IMR-90 (cell line): ENCODE results near the gene GNAI3.

Experiments
- BHLHE40 ChIP-seq: fragments of 150-350 bp; IDR thresholded peaks from 2 replicates; pipeline ENCODE4 v1.6.1; 2016; ENCODE audit warnings: mild to moderate bottlenecking, low read depth, low read length
- MAFK ChIP-seq: IDR thresholded peaks from 2 replicates; pipeline ENCODE4 v1.6.1; 2012; ENCODE audit warnings: low read depth, low read length, improper control_type of control experiment
- MAZ ChIP-seq: IDR thresholded peaks from 2 replicates; pipeline ENCODE4 v1.6.1; 2012; ENCODE audit warnings: low read depth, mild to moderate bottlenecking, low read length, improper control_type of control experiment, moderate library complexity, borderline replicate concordance
- NFE2L2 ChIP-seq: fragments of 150-350 bp; IDR thresholded peaks from 2 replicates; pipeline ENCODE4 v1.6.1; 2016; ENCODE audit warnings: low read depth, mild to moderate bottlenecking, low read length
- POLR2A ChIP-seq: IDR thresholded peaks from 2 replicates; pipeline ENCODE4 v1.6.1; 2012; ENCODE audit warnings: mild to moderate bottlenecking, low read depth, low read length
- RAD21 ChIP-seq: IDR thresholded peaks from 2 replicates; pipeline ENCODE4 v1.6.1; 2012; ENCODE audit warnings: low read length, improper control_type of control experiment
- RCOR1 ChIP-seq: IDR thresholded peaks from 2 replicates; pipeline ENCODE4 v1.6.1; 2012; ENCODE audit warnings: mild to moderate bottlenecking, low read length, improper control_type of control experiment; ENCODE audit not compliant: insufficient replicate concordance
- SMC3 ChIP-seq: fragments of 150-350 bp; IDR thresholded peaks from 2 replicates; pipeline ENCODE4 v1.6.1; 2016; ENCODE audit warnings: low read depth, mild to moderate bottlenecking, antibody characterized with exemption, low read length, moderate library complexity
- TF ChIP-seq, protein P1 (sequence below): conservative IDR thresholded peaks from 2 replicates; pipeline ENCODE4 v1.5.1; 2012; ENCODE audit warnings: mild to moderate bottlenecking, low read depth, low read length, improper control_type of control experiment
- TF ChIP-seq, protein P2 (sequence below): fragments of 150-350 bp; IDR thresholded peaks from 2 replicates; pipeline ENCODE4 v1.6.1; 2017; ENCODE audit warnings: mild to moderate bottlenecking, antibody characterized with exemption, low read length, low read depth

DNA sequence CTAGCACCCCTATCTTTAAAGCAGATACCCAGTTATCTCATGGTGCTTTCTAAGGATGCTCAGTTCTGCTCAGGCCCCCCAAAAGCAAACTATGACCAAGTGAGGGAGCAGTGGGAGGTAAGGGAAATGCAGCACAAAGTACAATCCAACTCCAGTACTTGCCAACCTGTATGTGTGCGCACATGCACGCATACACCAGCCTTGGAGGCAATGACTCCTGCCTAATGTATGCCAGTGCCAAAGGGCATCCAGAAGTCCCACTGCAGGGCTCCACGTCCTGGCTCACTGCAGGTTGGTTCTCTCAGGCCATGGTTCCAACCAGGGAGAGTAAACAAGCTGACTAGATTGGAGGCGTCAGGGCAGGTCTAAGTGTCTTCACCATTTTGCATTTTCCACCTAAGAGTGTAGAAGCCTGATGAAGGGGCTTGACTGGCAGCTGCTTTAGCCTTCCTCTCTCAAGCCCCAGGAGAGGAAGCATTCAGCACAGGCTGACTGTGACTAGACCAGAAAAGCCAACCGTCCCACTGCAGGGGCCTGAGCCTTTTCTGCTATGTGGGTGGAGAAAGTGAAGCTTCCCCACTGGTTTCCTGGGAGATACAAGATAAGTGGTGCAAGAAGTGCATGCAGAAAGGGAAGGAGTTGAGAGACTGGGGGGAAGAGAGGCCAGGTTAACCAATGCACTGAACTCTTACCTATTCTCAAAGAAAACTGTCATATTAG lies 46.6 kb upstream of the GNAI3 start:
- TF ChIP-seq MAFK (no peak), RAD21 (no peak), NFE2L2 (no peak), SMC3 (no peak), POLR2A (no peak), MAZ (no peak), RCOR1 (no peak), BHLHE40 (no peak)
- TF ChIP-seq, protein P1, sequence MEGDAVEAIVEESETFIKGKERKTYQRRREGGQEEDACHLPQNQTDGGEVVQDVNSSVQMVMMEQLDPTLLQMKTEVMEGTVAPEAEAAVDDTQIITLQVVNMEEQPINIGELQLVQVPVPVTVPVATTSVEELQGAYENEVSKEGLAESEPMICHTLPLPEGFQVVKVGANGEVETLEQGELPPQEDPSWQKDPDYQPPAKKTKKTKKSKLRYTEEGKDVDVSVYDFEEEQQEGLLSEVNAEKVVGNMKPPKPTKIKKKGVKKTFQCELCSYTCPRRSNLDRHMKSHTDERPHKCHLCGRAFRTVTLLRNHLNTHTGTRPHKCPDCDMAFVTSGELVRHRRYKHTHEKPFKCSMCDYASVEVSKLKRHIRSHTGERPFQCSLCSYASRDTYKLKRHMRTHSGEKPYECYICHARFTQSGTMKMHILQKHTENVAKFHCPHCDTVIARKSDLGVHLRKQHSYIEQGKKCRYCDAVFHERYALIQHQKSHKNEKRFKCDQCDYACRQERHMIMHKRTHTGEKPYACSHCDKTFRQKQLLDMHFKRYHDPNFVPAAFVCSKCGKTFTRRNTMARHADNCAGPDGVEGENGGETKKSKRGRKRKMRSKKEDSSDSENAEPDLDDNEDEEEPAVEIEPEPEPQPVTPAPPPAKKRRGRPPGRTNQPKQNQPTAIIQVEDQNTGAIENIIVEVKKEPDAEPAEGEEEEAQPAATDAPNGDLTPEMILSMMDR, result no peak
- TF ChIP-seq, protein P2, sequence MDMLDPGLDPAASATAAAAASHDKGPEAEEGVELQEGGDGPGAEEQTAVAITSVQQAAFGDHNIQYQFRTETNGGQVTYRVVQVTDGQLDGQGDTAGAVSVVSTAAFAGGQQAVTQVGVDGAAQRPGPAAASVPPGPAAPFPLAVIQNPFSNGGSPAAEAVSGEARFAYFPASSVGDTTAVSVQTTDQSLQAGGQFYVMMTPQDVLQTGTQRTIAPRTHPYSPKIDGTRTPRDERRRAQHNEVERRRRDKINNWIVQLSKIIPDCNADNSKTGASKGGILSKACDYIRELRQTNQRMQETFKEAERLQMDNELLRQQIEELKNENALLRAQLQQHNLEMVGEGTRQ, result no peak
